GM12873 (cell line): ENCODE data around the gene HLA-DQB1.

Source experiments
- CTCF ChIP-seq: IDR thresholded peaks from 2 replicates; pipeline ENCODE4 v1.5.1; 2012; ENCODE audit warnings: low read depth, mild to moderate bottlenecking, moderate library complexity, low read length, control low read depth; ENCODE audit not compliant: insufficient read depth; ENCODE audit errors: missing control alignments

The HLA-DQB1 gene

GRCh38 chr6:32689531-32690501 lies 23.4 kb upstream of the HLA-DQB1 start:
- no peak for TF ChIP-seq CTCF

GRCh38 chr6:32685603-32686002 lies 19.1 kb upstream of the HLA-DQB1 start:
- no peak for TF ChIP-seq CTCF

GRCh38 chr6:32684246-32684645 lies 17.8 kb upstream of the HLA-DQB1 start:
- no peak for TF ChIP-seq CTCF

- TF ChIP-seq CTCF: no peak
Measured at GRCh38 chr6:32680055-32680454, 13.6 kb upstream of the HLA-DQB1 start.

- no peak for TF ChIP-seq CTCF
Measured at GRCh38 chr6:32679492-32679891, 13.0 kb upstream of the HLA-DQB1 start.

GRCh38 chr6:32669893-32670292 lies 3.4 kb upstream of the HLA-DQB1 start:
- no peak for TF ChIP-seq CTCF

GRCh38 chr6:32669240-32669639 lies 2.8 kb upstream of the HLA-DQB1 start:
- no peak for TF ChIP-seq CTCF
